MCF 10A (cell line): Measurements from ENCODE around the gene MNX1. TPM values are rescaled to one million over a fixed set of nuclear protein-coding genes. Genes with fewer than 3 reads are reported as not detected.

Source experiments
- Bru-seq: library from RNA; stranded (reverse); fragments of 400-500 nt; gene quantifications from one replicate; lab custom pipeline; 2021; lab: Mats Ljungman, UMichigan
- BruChase-seq, 2 experiments: library from RNA; stranded (reverse); fragments of 400-500 nt; gene quantifications; one replicate each; lab custom pipeline; 2021; lab: Mats Ljungman, UMichigan
- BruUV-seq: library from RNA; stranded (reverse); fragments of 400-500 nt; replicated peaks from 2 replicates; lab custom pipeline; 2021; lab: Mats Ljungman, UMichigan
- CTCF ChIA-PET: fragments of 300-600 bp; sonication (Branson Sonifier 250); formaldehyde crosslinking; extraction: SDS; loops from one replicate; lab custom pipeline; 2021; ENCODE audit warnings: antibody characterized with exemption, inconsistent platforms; lab: Yijun Ruan, JAX
- POLR2A ChIA-PET: fragments of 300-600, 350-650 bp; sonication (Branson Sonifier 250); formaldehyde crosslinking; extraction: SDS; loops from one replicate; lab custom pipeline; 2020; ENCODE audit warnings: antibody characterized with exemption, inconsistent platforms; lab: Yijun Ruan, JAX
- DNase-seq: peaks from one replicate; pipeline ENCODE4 v3.0.0-alpha.2; 2018; ENCODE audit not compliant: unreplicated experiment
- H3K27ac Mint-ChIP-seq: one replicate; pipeline ENCODE4 v1.8.0; 2022; ENCODE audit warnings: mild to moderate bottlenecking, low read depth, mixed read lengths; ENCODE audit not compliant: unreplicated experiment
- H3K27me3 Mint-ChIP-seq: one replicate; pipeline ENCODE4 v1.8.0; 2022; ENCODE audit warnings: mixed read lengths; ENCODE audit not compliant: insufficient read depth, unreplicated experiment
- H3K36me3 Mint-ChIP-seq: one replicate; pipeline ENCODE4 v1.8.0; 2022; ENCODE audit warnings: mild to moderate bottlenecking, moderate library complexity, mixed read lengths; ENCODE audit not compliant: insufficient read depth, unreplicated experiment
- H3K4me1 Mint-ChIP-seq: one replicate; pipeline ENCODE4 v1.8.0; 2022; ENCODE audit warnings: mixed read lengths; ENCODE audit not compliant: insufficient read depth, unreplicated experiment
- H3K4me3 Mint-ChIP-seq: one replicate; pipeline ENCODE4 v1.8.0; 2022; ENCODE audit warnings: mild to moderate bottlenecking, moderate library complexity, mixed read lengths; ENCODE audit not compliant: unreplicated experiment
- H3K9me3 Mint-ChIP-seq: one replicate; pipeline ENCODE4 v1.8.0; 2022; ENCODE audit warnings: mixed read lengths; ENCODE audit not compliant: unreplicated experiment
- CTCF ChIP-seq: fragments of 200-600 bp; IDR thresholded peaks from one replicate; pipeline ENCODE4 v1.8.0; 2022; ENCODE audit warnings: antibody characterized with exemption, mild to moderate bottlenecking; ENCODE audit not compliant: unreplicated experiment
- intact Hi-C: fragments of 100-400 bp; cut with micrococcal nuclease; formaldehyde crosslinking; loops from 2 replicates; pipeline ENCODE4 v1.14.1; 2022
- long read RNA-seq: library from polyadenylated mRNA; stranded (forward); transcript quantifications from one replicate; pipeline ENCODE4 v2.0.0, GENCODE V29; 2022
- total RNA-seq: library from RNA; stranded (reverse); gene quantifications from 2 replicates; pipeline ENCODE4 v1.2.3, GENCODE V29; 2022

The MNX1 gene
- total RNA-seq = 0.42 and 0.47 TPM in 2 replicates
- percentile 23 among the genes with signal in this experiment for Bru-seq, nascent RNA
- BruChase-seq, experiment 1, labeled RNA remaining after a 6-hour chase = percentile 14 among the genes with signal in this experiment
- BruChase-seq, experiment 2, labeled RNA remaining after a 2-hour chase = percentile 25 among the genes with signal in this experiment
- long read RNA-seq, partial matches to known transcripts = 0 of 2 reads
- long read RNA-seq, other reads (novel, unspliced or antisense) = 1 of 2 reads

DNA sequence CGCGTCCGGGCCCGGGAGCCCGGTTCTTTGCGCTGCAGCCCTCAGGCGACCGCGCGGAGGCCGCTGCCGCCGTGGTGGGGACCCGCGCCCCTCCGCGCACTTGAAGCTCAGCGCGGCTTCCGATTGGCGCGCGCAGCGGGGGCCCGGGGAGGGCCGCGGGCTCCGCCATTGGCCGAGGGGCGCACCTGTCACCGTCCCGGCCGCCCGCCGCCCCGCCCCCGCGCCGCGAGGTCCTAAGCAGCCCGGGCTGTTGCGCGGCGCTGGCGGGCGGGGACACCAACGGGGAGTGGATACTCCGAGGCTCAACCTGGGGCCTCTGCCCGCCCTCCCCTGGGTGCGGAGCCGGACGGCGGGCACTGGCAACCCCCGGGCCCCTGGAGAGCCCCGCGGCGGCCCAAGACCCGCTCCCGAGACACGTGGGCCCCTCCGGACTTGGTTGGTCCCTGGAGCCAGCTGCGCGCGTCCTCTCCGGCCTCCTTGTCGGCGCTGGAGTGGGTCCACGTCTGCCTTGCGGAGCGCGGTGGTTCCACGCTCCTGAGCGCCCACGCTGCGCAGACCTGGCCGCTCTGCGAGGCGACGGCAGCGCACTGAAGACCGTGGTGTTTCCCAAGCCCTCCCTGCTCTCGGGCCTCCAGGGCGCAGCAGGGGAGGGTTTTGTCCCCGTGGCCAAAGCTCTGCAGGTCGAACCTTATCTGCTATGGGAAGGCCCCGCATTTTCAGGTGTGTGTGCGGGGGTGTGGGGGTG is at the start of gene MNX1:
Gene MNX1 (minus strand): TSS at position 76 of the 745 bp plus-strand sequence. CDS start 313 bp downstream, outside the sequence.
- H3K27ac Mint-ChIP-seq = no peak within 1 kb of the TSS
- H3K4me3 Mint-ChIP-seq = peak within 1 kb of the TSS; percentile 68
- no peak for TF ChIP-seq CTCF
- no peaks in the 10 kb centered on the region for H3K36me3 Mint-ChIP-seq
- intact Hi-C loops = loop anchor here (5.0 kb wide), 1 partner anchor 127 kb away; the partner anchor contains the start of gene UBE3C
- ChIA-PET POLR2A (interaction anchor here (0.7 to 2.1 kb wide), 14 partner anchors 9 to 130 kb away, joined by 3 to 18 read pairs (median 4); partner anchors contain the start of genes NOM1 and UBE3C), CTCF (interaction anchor here (0.6 to 0.7 kb wide), 5 partner anchors 29 to 371 kb away, joined by 3 read pairs; no protein-coding TSS in a partner anchor)
- H3K9me3 Mint-ChIP-seq = no peaks in the 10 kb centered on the region
- H3K4me1 Mint-ChIP-seq = no peaks in the 10 kb centered on the region
- H3K27me3 Mint-ChIP-seq = no peaks in the 10 kb centered on the region
- no TSS peak for BruUV-seq
- DNase-seq = peak; percentile 84

DNA sequence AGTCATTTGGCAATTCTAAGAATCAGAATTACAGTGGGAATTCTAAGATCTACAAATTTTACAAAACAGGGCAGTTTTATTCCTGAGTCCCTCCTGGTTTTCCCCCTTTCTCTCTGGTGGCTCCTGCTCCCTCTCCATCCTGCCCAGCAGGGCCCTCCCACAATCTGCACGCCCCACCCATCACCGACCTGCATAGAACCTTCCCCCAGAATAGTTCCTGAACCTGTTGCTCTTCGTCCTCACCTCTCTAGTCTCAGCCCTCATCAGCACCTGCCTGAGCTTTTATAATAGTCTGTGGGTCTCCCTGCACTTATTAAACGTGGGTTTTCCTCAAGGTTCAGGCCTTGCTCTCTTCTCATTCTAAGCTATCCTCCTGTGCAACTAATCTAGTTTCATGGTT is 49.1 kb upstream of the MNX1 start:
- H3K9me3 Mint-ChIP-seq = peaks cover 3% of the 10 kb centered on the region
- TF ChIP-seq CTCF = no peak
- no peaks in the 10 kb centered on the region for H3K4me1 Mint-ChIP-seq
- ChIA-PET POLR2A (no interaction called here), CTCF (no interaction called here)
- no TSS peak for BruUV-seq
- H3K27ac Mint-ChIP-seq = no peak overlapping the region
- H3K4me3 Mint-ChIP-seq = no peak overlapping the region
- DNase-seq = no peak
- intact Hi-C loops = no loop called here
- H3K27me3 Mint-ChIP-seq = peaks cover 17% of the 10 kb centered on the region
- no peaks in the 10 kb centered on the region for H3K36me3 Mint-ChIP-seq

DNA sequence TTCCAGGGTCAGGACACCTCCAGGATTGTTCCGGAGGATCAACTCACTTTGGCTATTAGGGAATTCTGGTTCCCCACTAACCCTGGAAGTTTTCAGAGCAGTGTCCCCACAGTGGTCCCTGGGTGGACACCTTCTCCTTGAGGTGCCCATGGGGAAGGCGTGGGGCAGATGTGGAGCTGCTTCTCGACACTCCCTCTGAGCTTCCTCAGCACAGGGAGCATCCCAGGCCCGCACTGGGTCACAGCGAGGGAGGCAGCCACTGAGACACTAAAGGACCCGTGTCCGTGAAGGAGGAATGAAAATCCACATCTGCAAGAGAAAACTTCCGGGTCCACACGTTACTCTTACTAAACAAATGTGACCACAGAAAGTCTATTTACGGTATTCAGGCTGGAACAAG is 48.2 kb upstream of the MNX1 start:
- no TSS peak for BruUV-seq
- CTCF ChIA-PET = no interaction called here
- POLR2A ChIA-PET = no interaction called here

More for the DNA sequence above, 48.2 kb upstream of the MNX1 start:
- intact Hi-C loops = no loop called here
- no peak overlapping the region for H3K4me3 Mint-ChIP-seq
- H3K27ac Mint-ChIP-seq = no peak overlapping the region
- peaks cover 25% of the 10 kb centered on the region for H3K27me3 Mint-ChIP-seq
- no peak for TF ChIP-seq CTCF
- no peaks in the 10 kb centered on the region for H3K4me1 Mint-ChIP-seq
- peaks cover 7% of the 10 kb centered on the region for H3K9me3 Mint-ChIP-seq
- no peak for DNase-seq
- no peaks in the 10 kb centered on the region for H3K36me3 Mint-ChIP-seq
